K562 (cell line): Measurements from ENCODE around the gene PITRM1. TPM values are rescaled to one million over a fixed set of nuclear protein-coding genes. Genes with fewer than 3 reads are reported as not detected.

Source experiments
- ATAC-seq: fragments of 200-7000 bp; cut with Tn5 transposase; 3 replicates; pipeline ENCODE4 v1.9.1; 2020; ENCODE audit warnings: moderate library complexity
- BruUV-seq: library from RNA; stranded (reverse); fragments of 400-500 nt; replicated peaks from 2 replicates; lab custom pipeline; 2021; lab: Mats Ljungman, UMichigan
- CTCF ChIA-PET: fragments of 300-600 bp; formaldehyde crosslinking; extraction: SDS; loops from one replicate; lab custom pipeline; 2021; ENCODE audit warnings: low intra/inter-chr PET ratio; lab: Yijun Ruan, JAX
- POLR2A ChIA-PET: fragments of 300-600, 350-650 bp; sonication (Branson Sonifier 250); formaldehyde crosslinking; extraction: SDS; loops from one replicate; lab custom pipeline; 2021; ENCODE audit warnings: antibody characterized with exemption, inconsistent platforms; lab: Yijun Ruan, JAX
- DNase-seq, 4 experiments: peaks; one replicate each; pipeline versions ENCODE4 v3.0.0 to v3.0.0-alpha.2; 2011 to 2018; ENCODE audit warnings: low spot score in 3 of 4, mixed read lengths in 3 of 4; ENCODE audit errors: extremely low read depth in 1 of 4
- FAIRE-seq: peaks from 2 replicates; lab custom pipeline; 2011; peaks lifted over from hg19 to GRCh38; lab: Jason Lieb, UNC
- H2AFZ ChIP-seq: 2 replicates; pipeline ENCODE4 v1.6.0; 2011; ENCODE audit warnings: low read depth, low read length, control low read depth, inconsistent platforms
- H3K27ac ChIP-seq: fragments of 200-600 bp; 3 replicates; pipeline ENCODE4 v1.8.0; 2011; ENCODE audit warnings: low read depth, mild to moderate bottlenecking, control low read depth, inconsistent platforms, low read length, moderate library complexity, mixed read lengths; ENCODE audit errors: extremely low read depth
- H3K27me3 ChIP-seq, 2 experiments: fragments of 300-600 bp in 1 of 2; 2 replicates in 1 of 2; 3 replicates in 1 of 2; pipeline versions ENCODE4 v1.6.0 to v1.8.0; 2011; ENCODE audit warnings: inconsistent platforms in 2 of 2, low read length in 2 of 2, mild to moderate bottlenecking in 1 of 2, mixed read lengths in 1 of 2, moderate library complexity in 1 of 2; ENCODE audit not compliant: control insufficient read depth in 2 of 2, insufficient read depth in 2 of 2
- H3K36me3 ChIP-seq: fragments of 300-600 bp; 3 replicates; pipeline ENCODE4 v1.8.0; 2011; ENCODE audit warnings: mild to moderate bottlenecking, low read length, inconsistent platforms; ENCODE audit not compliant: control insufficient read depth, insufficient read depth
- H3K4me1 ChIP-seq, 2 experiments: fragments of 200-600 bp in 1 of 2; replicated peaks in 1 of 2; 2 replicates in 1 of 2; 3 replicates in 1 of 2; pipeline versions ENCODE4 v1.5.1 to v1.8.0; 2011; ENCODE audit warnings: inconsistent platforms in 2 of 2, low read length in 2 of 2, mild to moderate bottlenecking in 1 of 2, mixed read lengths in 1 of 2, moderate library complexity in 1 of 2; ENCODE audit not compliant: control insufficient read depth in 2 of 2, insufficient read depth in 2 of 2
- H3K4me2 ChIP-seq: 2 replicates; pipeline ENCODE4 v1.6.1; 2011; ENCODE audit warnings: low read length, control low read depth, inconsistent platforms, mixed read lengths; ENCODE audit not compliant: insufficient read depth
- H3K4me3 ChIP-seq: fragments of 200-600 bp; sonication (generic), shearing (Covaris generic); 2 replicates; pipeline ENCODE4 v1.5.1; 2016; ENCODE audit warnings: control low read depth, inconsistent platforms
- H3K79me2 ChIP-seq: fragments of 200-600 bp; 3 replicates; pipeline ENCODE4 v1.8.0; 2011; ENCODE audit warnings: low read length, inconsistent platforms; ENCODE audit not compliant: control insufficient read depth, insufficient read depth
- H3K9ac ChIP-seq, 2 experiments: 2 replicates each; pipeline versions ENCODE4 v1.6.0 to v1.6.1; 2011; ENCODE audit warnings: low read depth in 2 of 2, low read length in 2 of 2, control low read depth in 1 of 2, inconsistent platforms in 1 of 2, mild to moderate bottlenecking in 1 of 2, mixed read lengths in 1 of 2; ENCODE audit not compliant: insufficient read depth in 1 of 2
- H3K9me1 ChIP-seq: one replicate; pipeline ENCODE4 v1.6.0; 2011; ENCODE audit warnings: inconsistent platforms, mild to moderate bottlenecking, low read length, moderate library complexity; ENCODE audit not compliant: control insufficient read depth, insufficient read depth
- H3K9me3 ChIP-seq: replicated peaks from 2 replicates; pipeline ENCODE4 v1.5.1; 2011; ENCODE audit warnings: low read depth, low read length, inconsistent platforms; ENCODE audit not compliant: control insufficient read depth, insufficient read depth
- H4K20me1 ChIP-seq: replicated peaks from 2 replicates; pipeline ENCODE4 v1.6.1; 2011; ENCODE audit warnings: low read length, inconsistent platforms, mixed read lengths; ENCODE audit not compliant: control insufficient read depth, insufficient read depth
- MYBL2 ChIP-seq, 2 experiments: fragments of 450-650 bp in 1 of 2; sonication (generic) in 1 of 2; formaldehyde crosslinking in 1 of 2; IDR thresholded peaks; 2 replicates each; pipeline versions ENCODE4 v1.6.1 to v1.8.1; 2017 to 2022; ENCODE audit warnings: borderline replicate concordance in 1 of 2, inconsistent platforms in 1 of 2, low read depth in 1 of 2, mild to moderate bottlenecking in 1 of 2, missing genetic modification reagents in 1 of 2, moderate library complexity in 1 of 2
- POLR2B ChIP-seq: fragments of 450-650 bp; IDR thresholded peaks from 2 replicates; pipeline ENCODE4 v1.6.1; 2018; ENCODE audit warnings: low read depth; ENCODE audit not compliant: partially characterized antibody
- WGBS: fragments of 100-300 bp; shearing (Covaris generic); methylation state at CpG from one replicate; pipeline ENCODE4 v1.1.6; 2016; ENCODE audit warnings: low coverage, mixed read lengths; ENCODE audit not compliant: insufficient coverage; ENCODE audit errors: missing lambda C conversion rate; 5-methylcytosine and 5-hydroxymethylcytosine counted together
- in situ Hi-C: fragments of 300-500 bp; cut with MboI; formaldehyde crosslinking; loops from 4 replicates; pipeline ENCODE4 v1.15.0; 2018; ENCODE audit warnings: inconsistent platforms, mixed read lengths
- intact Hi-C: fragments of 100-400 bp; cut with micrococcal nuclease; formaldehyde crosslinking; loops from 2 replicates; pipeline ENCODE4 v1.14.2; 2022
- polyA plus RNA-seq, 8 experiments: library from polyadenylated mRNA; depleted of rRNA in 4 of 8; stranded (reverse) in 5 of 8; unstranded in 3 of 8; fragments of >200 nt; fragmentation: Nextera tagmentation in 2 of 8; fragmentation: Illumina TruSeq in 1 of 8; extraction: Ambion mirVana in 2 of 8; extraction: Trizol in 1 of 8; gene quantifications; 2 replicates each; pipeline versions ENCODE4 v1.2.1 to v1.2.3, GENCODE V29; 2011 to 2014; ENCODE audit warnings: inconsistent platforms in 1 of 8, missing spikeins in 1 of 8
- total RNA-seq, 7 experiments: library from RNA; depleted of rRNA in 6 of 7; stranded (reverse); fragments of >200 nt in 6 of 7; fragmentation: Illumina TruSeq in 2 of 7; extraction: Trizol in 2 of 7; gene quantifications; 2 replicates each; pipeline versions ENCODE4 v1.2.1 to v1.2.3, GENCODE V29; 2011 to 2021; ENCODE audit warnings: low replicate concordance in 1 of 7

PITRM1 gene
- total and polyA plus RNA-seq, 9 of the 15 experiments (the other 6 are each of a cell fraction or from before 2014, with no cell fraction given): 21.1 to 70.4 (median 39.7) TPM

DNA sequence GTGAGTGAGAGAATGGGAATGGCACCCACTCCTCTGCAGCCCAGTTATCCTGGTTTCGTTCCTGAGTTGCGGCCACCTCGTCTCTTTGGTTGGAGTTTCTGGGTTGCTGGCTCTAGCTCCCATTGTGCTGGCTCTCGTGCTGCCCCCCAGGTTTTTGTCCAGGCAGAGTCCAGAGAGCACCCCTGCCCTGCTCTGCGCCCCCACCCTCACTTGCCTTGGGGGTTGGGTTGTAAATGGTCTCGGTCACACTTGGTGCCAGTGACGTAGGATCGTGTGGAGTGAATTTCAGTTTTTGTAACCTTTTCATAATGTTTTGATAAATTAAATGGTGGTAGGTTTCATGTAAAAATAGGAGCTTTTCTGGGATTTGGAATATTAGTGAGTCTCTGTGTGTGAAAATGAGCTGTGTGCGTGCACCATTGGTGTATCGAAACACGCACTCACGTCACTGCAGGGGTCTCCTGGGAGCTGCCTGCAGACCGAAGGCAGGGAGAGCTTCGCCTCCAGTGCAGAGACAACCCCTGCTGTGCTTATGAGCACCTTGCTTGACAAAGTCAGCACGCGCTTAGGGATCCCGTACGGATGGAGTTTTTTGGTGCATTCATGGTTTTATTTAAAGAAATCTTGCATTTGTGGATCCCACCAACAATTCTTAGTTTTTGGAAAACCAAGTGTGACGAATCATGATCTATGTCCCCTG, 72.3 kb downstream of the PITRM1 start:
- H3K4me1 ChIP-seq: peaks cover 20 to 21% of the 10 kb centered on the region in 2 experiments
- DNase-seq (no peak), ATAC-seq (no peak)
- WGBS: 97% methylated on average over 19 of the region's 19 CpGs
- POLR2A ChIA-PET: interaction anchor here (0.7 to 1.4 kb wide), 3 partner anchors 12 to 58 kb away, joined by 3 to 4 read pairs (median 4); no protein-coding TSS in a partner anchor
- H3K36me3 ChIP-seq: peaks cover 76% of the 10 kb centered on the region
- H3K27ac ChIP-seq: no peak overlapping the region; the same call in 2 of the 3 replicates
- H3K9ac ChIP-seq: no peak overlapping the region
- H4K20me1 ChIP-seq: no peaks in the 10 kb centered on the region
- peaks cover 55% of the 10 kb centered on the region for H3K79me2 ChIP-seq
- TF ChIP-seq MYBL2 (IDR thresholded peaks at IDR 0.05; ENCODE audit: low read depth): no peak
- TF ChIP-seq MYBL2 (CRISPR knock-in tag; IDR thresholded peaks at IDR 0.05; ENCODE audit: borderline replicate concordance): no peak
- TF ChIP-seq POLR2B: peak; percentile 3
- TF ChIP-seq, all 486 proteins: peak for 1
- Histone ChIP-seq H3K9me1 (peaks cover 11% of the 10 kb centered on the region), H3K4me2 (no peak overlapping the region), H3K9me3 (no peaks in the 10 kb centered on the region), H3K27me3 (no peaks in the 10 kb centered on the region), H2AFZ (no peak overlapping the region), H3K4me3 (no peak overlapping the region)
- no peak for FAIRE-seq
- CTCF ChIA-PET: no interaction called here
- intact Hi-C loops: no loop called here
- BruUV-seq: no TSS peak
- in situ Hi-C loops: no loop called here
